GM12878 (cell line): Measurements from ENCODE around the gene SMIM1. TPM values are rescaled to one million over a fixed set of nuclear protein-coding genes. Genes with fewer than 3 reads are reported as not detected.

Experiments
- ATF7 ChIP-seq: fragments of 450-650 bp; IDR thresholded peaks from 2 replicates; pipeline ENCODE4 v1.6.1; 2016; ENCODE audit warnings: low read depth, mild to moderate bottlenecking
- CHD1 ChIP-seq: IDR thresholded peaks from 2 replicates; pipeline ENCODE4 v1.6.1; 2012; ENCODE audit warnings: low read depth, low read length, improper control_type of control experiment
- CREM ChIP-seq: IDR thresholded peaks from 2 replicates; pipeline ENCODE4 v1.6.1; 2014; ENCODE audit warnings: antibody characterized with exemption, low read depth
- EGR1 ChIP-seq, 2 experiments: IDR thresholded peaks; 1 replicate in 1 of 2; 2 replicates in 1 of 2; pipeline ENCODE4 v1.6.1; 2011 to 2012; ENCODE audit warnings: low read depth in 2 of 2, low read length in 2 of 2, borderline replicate concordance in 1 of 2, mild to moderate bottlenecking in 1 of 2, moderate library complexity in 1 of 2
- MEF2B ChIP-seq: fragments of 450-650 bp; IDR thresholded peaks from 2 replicates; pipeline ENCODE4 v1.6.1; 2018; ENCODE audit warnings: mild to moderate bottlenecking, moderate library complexity; ENCODE audit not compliant: partially characterized antibody, poor library complexity, severe bottlenecking
- MTA2 ChIP-seq: fragments of 450-650 bp; IDR thresholded peaks from 2 replicates; pipeline ENCODE4 v1.6.1; 2016; ENCODE audit warnings: low read depth, mild to moderate bottlenecking, moderate library complexity
- NFXL1 ChIP-seq: fragments of 450-650 bp; IDR thresholded peaks from 2 replicates; pipeline ENCODE4 v1.6.1; 2017; ENCODE audit warnings: antibody characterized with exemption, mild to moderate bottlenecking, borderline replicate concordance
- PAX8 ChIP-seq: fragments of 450-650 bp; IDR thresholded peaks from 2 replicates; pipeline ENCODE4 v1.6.1; 2017; ENCODE audit warnings: mild to moderate bottlenecking, moderate library complexity
- RAD51 ChIP-seq: fragments of 450-650 bp; IDR thresholded peaks from 2 replicates; pipeline ENCODE4 v1.6.1; 2016; ENCODE audit warnings: moderate library complexity, mild to moderate bottlenecking, inconsistent platforms
- SMAD5 ChIP-seq: IDR thresholded peaks from 2 replicates; pipeline ENCODE4 v1.6.1; 2016; ENCODE audit warnings: antibody characterized with exemption, low read depth
- SPI1 ChIP-seq: IDR thresholded peaks from 2 replicates; pipeline ENCODE4 v1.6.1; 2011; ENCODE audit warnings: low read depth, mild to moderate bottlenecking, low read length, moderate library complexity, borderline replicate concordance; ENCODE audit not compliant: insufficient read depth
- polyA plus RNA-seq, 11 experiments: library from polyadenylated mRNA; depleted of rRNA in 4 of 11; unstranded in 6 of 11; stranded (reverse) in 5 of 11; fragments of >200 nt; fragmentation: Nextera tagmentation in 4 of 11; fragmentation: Illumina TruSeq in 1 of 11; extraction: Ambion mirVana in 4 of 11; extraction: Trizol in 1 of 11; gene quantifications; 1 replicate in 1 of 11; 2 replicates in 10 of 11; pipeline versions ENCODE4 v1.2.1 to v1.2.3, GENCODE V29; 2011 to 2016; ENCODE audit warnings: inconsistent platforms in 2 of 11, missing spikeins in 2 of 11, low read depth in 1 of 11
- total RNA-seq, 4 experiments: library from RNA; depleted of rRNA in 3 of 4; stranded (reverse); fragments of >200 nt in 3 of 4; fragmentation: Illumina TruSeq in 1 of 4; extraction: Trizol in 1 of 4; gene quantifications; 2 replicates each; pipeline versions ENCODE4 v1.2.1 to v1.2.3, GENCODE V29; 2013 to 2021
- TF ChIP-seq, protein P1 (sequence below): fragments of 450-650 bp; conservative IDR thresholded peaks from 2 replicates; pipeline ENCODE4 v1.6.1; 2017; ENCODE audit warnings: mild to moderate bottlenecking, moderate library complexity
- TF ChIP-seq, protein P2 (sequence below): fragments of 450-650 bp; IDR thresholded peaks from 2 replicates; pipeline ENCODE4 v1.6.1; 2017; ENCODE audit warnings: antibody characterized with exemption, mild to moderate bottlenecking, moderate library complexity
- TF ChIP-seq, protein P3 (sequence below): IDR thresholded peaks from 2 replicates; pipeline ENCODE4 v1.6.1; 2012; ENCODE audit warnings: low read depth, low read length, improper control_type of control experiment
- TF ChIP-seq, protein P4 (sequence below): fragments of 450-650 bp; IDR thresholded peaks from 2 replicates; pipeline ENCODE4 v1.6.1; 2017; ENCODE audit warnings: mild to moderate bottlenecking, low read depth, inconsistent platforms; ENCODE audit not compliant: poor library complexity, severe bottlenecking
- TF ChIP-seq, protein P5 (sequence below): fragments of 450-650 bp; formaldehyde crosslinking; IDR thresholded peaks from 2 replicates; pipeline ENCODE4 v1.4.0; 2020; ENCODE audit warnings: mild to moderate bottlenecking, moderate library complexity

SMIM1 gene
- total and polyA plus RNA-seq, 10 of the 15 experiments (the other 5 are each of a cell fraction or from before 2014, with no cell fraction given): 0.30 to 0.37 TPM; not detected in 8

DNA sequence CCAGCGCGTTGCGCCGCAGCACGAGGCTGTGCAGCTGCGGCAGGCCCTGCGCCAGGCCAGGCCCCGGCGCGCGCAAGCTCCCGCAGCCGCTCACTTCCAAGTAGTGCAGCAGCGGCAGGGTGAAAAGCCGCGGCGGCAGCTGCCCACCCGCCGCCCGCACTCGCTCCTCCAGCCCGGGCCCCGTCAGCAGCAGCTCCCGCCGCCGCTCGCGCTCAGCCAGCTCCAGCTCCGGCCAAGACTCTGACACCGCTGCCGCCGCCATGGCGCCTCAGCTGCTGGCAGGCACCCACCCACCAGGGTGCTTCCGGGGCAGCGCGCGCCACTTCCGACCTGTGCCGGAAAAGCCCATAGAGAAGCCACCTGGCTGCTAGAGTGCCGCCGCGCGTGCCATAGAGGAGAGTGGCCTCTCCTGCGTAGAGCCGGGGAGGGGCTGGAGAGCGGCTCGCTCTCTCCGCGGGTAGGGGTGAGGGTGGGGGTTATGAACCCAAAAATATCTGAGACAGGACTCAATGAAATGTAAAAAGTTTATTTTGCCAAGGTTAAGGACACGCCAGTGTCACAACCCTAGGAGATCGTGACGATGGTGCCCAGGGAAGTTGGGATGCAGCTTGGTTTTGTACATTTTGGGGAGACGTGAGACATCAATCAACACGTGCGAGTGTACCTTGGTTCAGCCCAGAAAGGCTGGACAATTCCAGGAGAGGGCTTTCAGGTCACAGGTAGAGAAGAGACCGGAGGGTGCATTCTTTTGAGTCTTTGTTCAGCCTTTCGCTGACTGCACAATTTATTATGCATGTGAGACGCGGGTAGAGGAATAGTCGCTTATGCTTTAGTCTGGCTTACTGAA lies 23.9 kb downstream of the SMIM1 start, which contains the start of gene LRRC47 (continued):
- TF ChIP-seq, protein P1, sequence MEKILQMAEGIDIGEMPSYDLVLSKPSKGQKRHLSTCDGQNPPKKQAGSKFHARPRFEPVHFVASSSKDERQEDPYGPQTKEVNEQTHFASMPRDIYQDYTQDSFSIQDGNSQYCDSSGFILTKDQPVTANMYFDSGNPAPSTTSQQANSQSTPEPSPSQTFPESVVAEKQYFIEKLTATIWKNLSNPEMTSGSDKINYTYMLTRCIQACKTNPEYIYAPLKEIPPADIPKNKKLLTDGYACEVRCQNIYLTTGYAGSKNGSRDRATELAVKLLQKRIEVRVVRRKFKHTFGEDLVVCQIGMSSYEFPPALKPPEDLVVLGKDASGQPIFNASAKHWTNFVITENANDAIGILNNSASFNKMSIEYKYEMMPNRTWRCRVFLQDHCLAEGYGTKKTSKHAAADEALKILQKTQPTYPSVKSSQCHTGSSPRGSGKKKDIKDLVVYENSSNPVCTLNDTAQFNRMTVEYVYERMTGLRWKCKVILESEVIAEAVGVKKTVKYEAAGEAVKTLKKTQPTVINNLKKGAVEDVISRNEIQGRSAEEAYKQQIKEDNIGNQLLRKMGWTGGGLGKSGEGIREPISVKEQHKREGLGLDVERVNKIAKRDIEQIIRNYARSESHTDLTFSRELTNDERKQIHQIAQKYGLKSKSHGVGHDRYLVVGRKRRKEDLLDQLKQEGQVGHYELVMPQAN: peak; percentile 95
- TF ChIP-seq, protein P2, sequence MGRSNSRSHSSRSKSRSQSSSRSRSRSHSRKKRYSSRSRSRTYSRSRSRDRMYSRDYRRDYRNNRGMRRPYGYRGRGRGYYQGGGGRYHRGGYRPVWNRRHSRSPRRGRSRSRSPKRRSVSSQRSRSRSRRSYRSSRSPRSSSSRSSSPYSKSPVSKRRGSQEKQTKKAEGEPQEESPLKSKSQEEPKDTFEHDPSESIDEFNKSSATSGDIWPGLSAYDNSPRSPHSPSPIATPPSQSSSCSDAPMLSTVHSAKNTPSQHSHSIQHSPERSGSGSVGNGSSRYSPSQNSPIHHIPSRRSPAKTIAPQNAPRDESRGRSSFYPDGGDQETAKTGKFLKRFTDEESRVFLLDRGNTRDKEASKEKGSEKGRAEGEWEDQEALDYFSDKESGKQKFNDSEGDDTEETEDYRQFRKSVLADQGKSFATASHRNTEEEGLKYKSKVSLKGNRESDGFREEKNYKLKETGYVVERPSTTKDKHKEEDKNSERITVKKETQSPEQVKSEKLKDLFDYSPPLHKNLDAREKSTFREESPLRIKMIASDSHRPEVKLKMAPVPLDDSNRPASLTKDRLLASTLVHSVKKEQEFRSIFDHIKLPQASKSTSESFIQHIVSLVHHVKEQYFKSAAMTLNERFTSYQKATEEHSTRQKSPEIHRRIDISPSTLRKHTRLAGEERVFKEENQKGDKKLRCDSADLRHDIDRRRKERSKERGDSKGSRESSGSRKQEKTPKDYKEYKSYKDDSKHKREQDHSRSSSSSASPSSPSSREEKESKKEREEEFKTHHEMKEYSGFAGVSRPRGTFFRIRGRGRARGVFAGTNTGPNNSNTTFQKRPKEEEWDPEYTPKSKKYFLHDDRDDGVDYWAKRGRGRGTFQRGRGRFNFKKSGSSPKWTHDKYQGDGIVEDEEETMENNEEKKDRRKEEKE: no peak
- TF ChIP-seq PAX8 (no peak), MEF2B (peak; percentile 19), SPI1 (no peak), EGR1 (IDR thresholded peaks at IDR 0.05; ENCODE audit: borderline replicate concordance in 1 of 2, low read depth in 2 of 2, low read length in 2 of 2) (peak in 1 of 2 experiments; percentile 88; a peak in 2 of 3 replicates), SMAD5 (peak; percentile 26; the same call in 1 of the 2 replicates), RAD51 (no peak), ATF7 (no peak), CREM (peak; percentile 79; the same call in 1 of the 2 replicates), NFXL1 (no peak), MTA2 (peak; percentile 54; the same call in 1 of the 2 replicates), CHD1 (no peak)
- TF ChIP-seq, protein P3, sequence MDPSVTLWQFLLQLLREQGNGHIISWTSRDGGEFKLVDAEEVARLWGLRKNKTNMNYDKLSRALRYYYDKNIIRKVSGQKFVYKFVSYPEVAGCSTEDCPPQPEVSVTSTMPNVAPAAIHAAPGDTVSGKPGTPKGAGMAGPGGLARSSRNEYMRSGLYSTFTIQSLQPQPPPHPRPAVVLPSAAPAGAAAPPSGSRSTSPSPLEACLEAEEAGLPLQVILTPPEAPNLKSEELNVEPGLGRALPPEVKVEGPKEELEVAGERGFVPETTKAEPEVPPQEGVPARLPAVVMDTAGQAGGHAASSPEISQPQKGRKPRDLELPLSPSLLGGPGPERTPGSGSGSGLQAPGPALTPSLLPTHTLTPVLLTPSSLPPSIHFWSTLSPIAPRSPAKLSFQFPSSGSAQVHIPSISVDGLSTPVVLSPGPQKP: peak; percentile 95
- TF ChIP-seq, protein P4, sequence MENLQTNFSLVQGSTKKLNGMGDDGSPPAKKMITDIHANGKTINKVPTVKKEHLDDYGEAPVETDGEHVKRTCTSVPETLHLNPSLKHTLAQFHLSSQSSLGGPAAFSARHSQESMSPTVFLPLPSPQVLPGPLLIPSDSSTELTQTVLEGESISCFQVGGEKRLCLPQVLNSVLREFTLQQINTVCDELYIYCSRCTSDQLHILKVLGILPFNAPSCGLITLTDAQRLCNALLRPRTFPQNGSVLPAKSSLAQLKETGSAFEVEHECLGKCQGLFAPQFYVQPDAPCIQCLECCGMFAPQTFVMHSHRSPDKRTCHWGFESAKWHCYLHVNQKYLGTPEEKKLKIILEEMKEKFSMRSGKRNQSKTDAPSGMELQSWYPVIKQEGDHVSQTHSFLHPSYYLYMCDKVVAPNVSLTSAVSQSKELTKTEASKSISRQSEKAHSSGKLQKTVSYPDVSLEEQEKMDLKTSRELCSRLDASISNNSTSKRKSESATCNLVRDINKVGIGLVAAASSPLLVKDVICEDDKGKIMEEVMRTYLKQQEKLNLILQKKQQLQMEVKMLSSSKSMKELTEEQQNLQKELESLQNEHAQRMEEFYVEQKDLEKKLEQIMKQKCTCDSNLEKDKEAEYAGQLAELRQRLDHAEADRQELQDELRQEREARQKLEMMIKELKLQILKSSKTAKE: no peak
- TF ChIP-seq, protein P5, sequence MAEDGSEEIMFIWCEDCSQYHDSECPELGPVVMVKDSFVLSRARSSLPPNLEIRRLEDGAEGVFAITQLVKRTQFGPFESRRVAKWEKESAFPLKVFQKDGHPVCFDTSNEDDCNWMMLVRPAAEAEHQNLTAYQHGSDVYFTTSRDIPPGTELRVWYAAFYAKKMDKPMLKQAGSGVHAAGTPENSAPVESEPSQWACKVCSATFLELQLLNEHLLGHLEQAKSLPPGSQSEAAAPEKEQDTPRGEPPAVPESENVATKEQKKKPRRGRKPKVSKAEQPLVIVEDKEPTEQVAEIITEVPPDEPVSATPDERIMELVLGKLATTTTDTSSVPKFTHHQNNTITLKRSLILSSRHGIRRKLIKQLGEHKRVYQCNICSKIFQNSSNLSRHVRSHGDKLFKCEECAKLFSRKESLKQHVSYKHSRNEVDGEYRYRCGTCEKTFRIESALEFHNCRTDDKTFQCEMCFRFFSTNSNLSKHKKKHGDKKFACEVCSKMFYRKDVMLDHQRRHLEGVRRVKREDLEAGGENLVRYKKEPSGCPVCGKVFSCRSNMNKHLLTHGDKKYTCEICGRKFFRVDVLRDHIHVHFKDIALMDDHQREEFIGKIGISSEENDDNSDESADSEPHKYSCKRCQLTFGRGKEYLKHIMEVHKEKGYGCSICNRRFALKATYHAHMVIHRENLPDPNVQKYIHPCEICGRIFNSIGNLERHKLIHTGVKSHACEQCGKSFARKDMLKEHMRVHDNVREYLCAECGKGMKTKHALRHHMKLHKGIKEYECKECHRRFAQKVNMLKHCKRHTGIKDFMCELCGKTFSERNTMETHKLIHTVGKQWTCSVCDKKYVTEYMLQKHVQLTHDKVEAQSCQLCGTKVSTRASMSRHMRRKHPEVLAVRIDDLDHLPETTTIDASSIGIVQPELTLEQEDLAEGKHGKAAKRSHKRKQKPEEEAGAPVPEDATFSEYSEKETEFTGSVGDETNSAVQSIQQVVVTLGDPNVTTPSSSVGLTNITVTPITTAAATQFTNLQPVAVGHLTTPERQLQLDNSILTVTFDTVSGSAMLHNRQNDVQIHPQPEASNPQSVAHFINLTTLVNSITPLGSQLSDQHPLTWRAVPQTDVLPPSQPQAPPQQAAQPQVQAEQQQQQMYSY (CRISPR knock-in tag): no peak
